ENCODE results near the gene IGLL5.

DNA sequence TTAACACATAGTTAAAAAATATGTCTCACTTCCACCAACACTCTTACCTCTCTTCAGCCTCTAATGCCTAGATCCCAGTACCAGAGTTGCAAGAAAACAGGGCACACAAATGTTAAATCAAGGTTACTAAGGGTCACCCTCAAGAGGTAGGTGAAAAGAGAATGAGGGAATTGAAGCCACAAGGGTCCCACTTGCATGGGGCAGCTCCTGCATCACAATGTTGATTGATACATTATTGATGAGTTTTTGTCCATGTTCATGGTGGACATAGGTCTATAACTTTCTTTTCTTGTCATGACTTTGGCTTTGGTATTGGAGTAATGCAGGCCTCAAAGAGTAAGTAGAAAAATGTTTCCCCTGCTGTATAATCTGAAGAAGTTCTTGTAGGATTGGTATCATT is 46.0 kb upstream of the IGLL5 start:
- TF ChIP-seq CTCF (IDR thresholded peaks at IDR 0.05) (no peak), POLR2A (IDR thresholded peaks at IDR 0.05) (no peak), POLR2AphosphoS5 (IDR thresholded peaks at IDR 0.05) (no peak), EP300 (IDR thresholded peaks at IDR 0.05) (no peak)

Data from stomach (tissue), 4 donors.